K562 (cell line): ENCODE measurements around the gene SPINT1. TPM values are rescaled to one million over a fixed set of nuclear protein-coding genes. Genes with fewer than 3 reads are reported as not detected.
A peak's percentile ranks its signal among the peaks of the same experiment; 100 is the strongest.

Experiments used
- DACH1 ChIP-seq: fragments of 450-650 bp; IDR thresholded peaks from 2 replicates; pipeline ENCODE4 v1.6.1; 2018; ENCODE audit not compliant: partially characterized antibody
- E2F4 ChIP-seq: sonication (generic); formaldehyde crosslinking; IDR thresholded peaks from 2 replicates; pipeline ENCODE4 v1.8.0; 2022; ENCODE audit warnings: mild to moderate bottlenecking, low read depth, missing genetic modification reagents
- FUS ChIP-seq: fragments of 200-400 bp; formaldehyde crosslinking; optimal IDR thresholded peaks from 2 replicates; pipeline ENCODE3; 2017; ENCODE audit warnings: low read depth, low read length
- HMG20A ChIP-seq: fragments of 450-650 bp; formaldehyde crosslinking; conservative IDR thresholded peaks from 2 replicates; pipeline ENCODE4 v1.4.0; 2020; ENCODE audit warnings: mild to moderate bottlenecking, mixed read lengths
- LCOR ChIP-seq: sonication (generic); formaldehyde crosslinking; IDR thresholded peaks from 2 replicates; pipeline ENCODE4 v1.8.0; 2022; ENCODE audit warnings: mild to moderate bottlenecking, missing genetic modification reagents
- MIER1 ChIP-seq: fragments of 450-650 bp; IDR thresholded peaks from 2 replicates; pipeline ENCODE4 v1.6.1; 2016; ENCODE audit warnings: antibody characterized with exemption, mild to moderate bottlenecking, low read depth
- MLX ChIP-seq, 2 experiments: fragments of 450-650 bp in 1 of 2; sonication (generic) in 1 of 2; formaldehyde crosslinking; conservative IDR thresholded peaks; 2 replicates each; pipeline versions ENCODE4 v1.4.0 to v1.8.1; 2020 to 2022; ENCODE audit warnings: mild to moderate bottlenecking in 1 of 2, missing genetic modification reagents in 1 of 2
- NR3C1 ChIP-seq: sonication (generic); formaldehyde crosslinking; IDR thresholded peaks from 2 replicates; pipeline ENCODE4 v1.8.1; 2022; ENCODE audit warnings: missing genetic modification reagents
- REST ChIP-seq, 2 experiments: fragments of 450-650 bp; formaldehyde crosslinking in 1 of 2; IDR thresholded peaks; 2 replicates each; pipeline versions ENCODE4 v1.4.0 to v1.6.1; 2014 to 2020; ENCODE audit warnings: mild to moderate bottlenecking in 2 of 2, borderline replicate concordance in 1 of 2, low read depth in 1 of 2
- SRF ChIP-seq, 2 experiments: fragments of 250-450, 450-650 bp in 1 of 2; sonication (Bioruptor Pico) in 1 of 2; sonication (generic) in 1 of 2; formaldehyde crosslinking; IDR thresholded peaks; 2 replicates each; pipeline versions ENCODE4 v1.5.0 to v1.5.1; 2020 to 2022; ENCODE audit warnings: mild to moderate bottlenecking in 1 of 2, missing genetic modification reagents in 1 of 2
- XRCC5 ChIP-seq: fragments of 200-400 bp; formaldehyde crosslinking; IDR thresholded peaks from 2 replicates; pipeline ENCODE4 v1.6.1; 2017; ENCODE audit warnings: low read depth, mild to moderate bottlenecking, low read length
- ZNF561 ChIP-seq: fragments of 450-650 bp; formaldehyde crosslinking; conservative IDR thresholded peaks from 2 replicates; pipeline ENCODE4 v1.4.0; 2020; ENCODE audit warnings: mild to moderate bottlenecking, moderate library complexity
- polyA plus RNA-seq, 8 experiments: library from polyadenylated mRNA; depleted of rRNA in 4 of 8; stranded (reverse) in 5 of 8; unstranded in 3 of 8; fragments of >200 nt; fragmentation: Nextera tagmentation in 2 of 8; fragmentation: Illumina TruSeq in 1 of 8; extraction: Ambion mirVana in 2 of 8; extraction: Trizol in 1 of 8; gene quantifications; 2 replicates each; pipeline versions ENCODE4 v1.2.1 to v1.2.3, GENCODE V29; 2011 to 2014; ENCODE audit warnings: inconsistent platforms in 1 of 8, missing spikeins in 1 of 8
- total RNA-seq, 7 experiments: library from RNA; depleted of rRNA in 6 of 7; stranded (reverse); fragments of >200 nt in 6 of 7; fragmentation: Illumina TruSeq in 2 of 7; extraction: Trizol in 2 of 7; gene quantifications; 2 replicates each; pipeline versions ENCODE4 v1.2.1 to v1.2.3, GENCODE V29; 2011 to 2021; ENCODE audit warnings: low replicate concordance in 1 of 7
- TF ChIP-seq, protein P1 (sequence below): sonication (generic); formaldehyde crosslinking; IDR thresholded peaks from 2 replicates; pipeline ENCODE4 v1.8.1; 2023; ENCODE audit warnings: mild to moderate bottlenecking, missing genetic modification reagents

The SPINT1 gene
- total and polyA plus RNA-seq, 9 of the 15 experiments (the other 6 are each of a cell fraction or from before 2014, with no cell fraction given): 0.78 to 4.5 (median 1.5) TPM

- TF ChIP-seq REST (IDR thresholded peaks at IDR 0.05; ENCODE audit: borderline replicate concordance) (no peak; the same call in 1 of the 2 replicates), REST (CRISPR knock-in tag; IDR thresholded peaks at IDR 0.05; ENCODE audit: low read depth) (peak; percentile 40; the same call in 1 of the 2 replicates), ZNF561 (0 out of 2 replicates have a peak, but pooled peaks have one; percentile 41), NR3C1 (CRISPR knock-in tag) (no peak), FUS (no peak), LCOR (CRISPR knock-in tag) (0 out of 2 replicates have a peak, but pooled peaks have one; percentile 33), MLX (CRISPR knock-in tag; conservative IDR thresholded peaks at IDR 0.05) (no peak), HMG20A (CRISPR knock-in tag) (no peak), SRF (CRISPR knock-in tag; IDR thresholded peaks at IDR 0.05) (no peak; a peak in 1 of 4 replicates), DACH1 (no peak), MIER1 (no peak), XRCC5 (no peak), E2F4 (no peak)
- TF ChIP-seq, protein P1, sequence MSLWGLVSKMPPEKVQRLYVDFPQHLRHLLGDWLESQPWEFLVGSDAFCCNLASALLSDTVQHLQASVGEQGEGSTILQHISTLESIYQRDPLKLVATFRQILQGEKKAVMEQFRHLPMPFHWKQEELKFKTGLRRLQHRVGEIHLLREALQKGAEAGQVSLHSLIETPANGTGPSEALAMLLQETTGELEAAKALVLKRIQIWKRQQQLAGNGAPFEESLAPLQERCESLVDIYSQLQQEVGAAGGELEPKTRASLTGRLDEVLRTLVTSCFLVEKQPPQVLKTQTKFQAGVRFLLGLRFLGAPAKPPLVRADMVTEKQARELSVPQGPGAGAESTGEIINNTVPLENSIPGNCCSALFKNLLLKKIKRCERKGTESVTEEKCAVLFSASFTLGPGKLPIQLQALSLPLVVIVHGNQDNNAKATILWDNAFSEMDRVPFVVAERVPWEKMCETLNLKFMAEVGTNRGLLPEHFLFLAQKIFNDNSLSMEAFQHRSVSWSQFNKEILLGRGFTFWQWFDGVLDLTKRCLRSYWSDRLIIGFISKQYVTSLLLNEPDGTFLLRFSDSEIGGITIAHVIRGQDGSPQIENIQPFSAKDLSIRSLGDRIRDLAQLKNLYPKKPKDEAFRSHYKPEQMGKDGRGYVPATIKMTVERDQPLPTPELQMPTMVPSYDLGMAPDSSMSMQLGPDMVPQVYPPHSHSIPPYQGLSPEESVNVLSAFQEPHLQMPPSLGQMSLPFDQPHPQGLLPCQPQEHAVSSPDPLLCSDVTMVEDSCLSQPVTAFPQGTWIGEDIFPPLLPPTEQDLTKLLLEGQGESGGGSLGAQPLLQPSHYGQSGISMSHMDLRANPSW (CRISPR knock-in tag): peak; percentile 71; the same call in 1 of the 2 replicates
Observed at GRCh38 chr15:40807028-40807887, 36.6 kb upstream of the SPINT1 start, which contains the start of the genes DNAJC17 and ZFYVE19 (continued).
